ENCODE results near the gene CLPX. TPM values are rescaled to one million over a fixed set of nuclear protein-coding genes. Genes with fewer than 3 reads are reported as not detected.
"Not testable (repeated sequence)": the region's sequence is repeated elsewhere in the genome, so short reads cannot be mapped to it uniquely, and the experiment has no call there.

Gene CLPX
- polyA plus RNA-seq, 3 donors, result 62.2 to 78.9 (median 75.9) TPM

GRCh38 chr15:65209701-65210643 lies 24.8 kb upstream of the CLPX start:
- no peak for DNase-seq

- DNase-seq, result no peak
These were observed 23.5 kb upstream of the CLPX start for GRCh38 chr15:65208647-65209046.

GRCh38 chr15:65207280-65207840 lies 22.2 kb upstream of the CLPX start:
- DNase-seq, result no peak

GRCh38 chr15:65206750-65207149 lies 21.6 kb upstream of the CLPX start:
- DNase-seq, result no peak

GRCh38 chr15:65204931-65205660 lies 20.0 kb upstream of the CLPX start:
- DNase-seq, result no peak

GRCh38 chr15:65204236-65204930 lies 19.2 kb upstream of the CLPX start:
- DNase-seq, result no peak

GRCh38 chr15:65201918-65202317 lies 16.8 kb upstream of the CLPX start:
- DNase-seq, result no peak

- no peak for DNase-seq
These were observed 13.4 kb upstream of the CLPX start for GRCh38 chr15:65198571-65198970.

GRCh38 chr15:65197337-65197645 lies 12.1 kb upstream of the CLPX start:
- DNase-seq, result no peak

- no peak for DNase-seq
These were observed 11.6 kb upstream of the CLPX start for GRCh38 chr15:65196637-65197336.

- no peak for DNase-seq
These were observed 10.4 kb upstream of the CLPX start for GRCh38 chr15:65195548-65195923.

- DNase-seq, result no peak
These were observed 9.8 kb upstream of the CLPX start for GRCh38 chr15:65194826-65195547.

- no peak for DNase-seq
These were observed 6.9 kb upstream of the CLPX start for GRCh38 chr15:65192016-65192415.

GRCh38 chr15:65189102-65189740 lies 4.1 kb upstream of the CLPX start:
- DNase-seq, result peak; percentile 53

GRCh38 chr15:65188472-65188871 lies 3.3 kb upstream of the CLPX start:
- DNase-seq, result not testable (repeated sequence)

- peak; percentile 51 for DNase-seq
These were observed 756 bp downstream of the CLPX start for GRCh38 chr15:65184305-65184867.

- no peak for DNase-seq
These were observed 1.3 kb downstream of the CLPX start for GRCh38 chr15:65183865-65184159.

GRCh38 chr15:65182538-65182937 lies 2.6 kb downstream of the CLPX start:
- DNase-seq, result no peak

- DNase-seq, result not testable (repeated sequence)
These were observed 3.4 kb downstream of the CLPX start for GRCh38 chr15:65181582-65182353.

GRCh38 chr15:65180167-65180566 lies 5.0 kb downstream of the CLPX start:
- DNase-seq, result no peak

All from renal pelvis (tissue), 4 donors.